NCI-H226 (cell line): ENCODE data around the gene NDUFAB1.
"Not testable (repeated sequence)": the region's sequence is repeated elsewhere in the genome, so short reads cannot be mapped to it uniquely, and the experiment has no call there.

Experiments used
- DNase-seq: peaks from one replicate; pipeline ENCODE4 v3.0.0-alpha.2; 2015

Gene NDUFAB1

GRCh38 chr16:23549938-23550337, 46.2 kb downstream of the NDUFAB1 start:
- DNase-seq, result no peak

GRCh38 chr16:23544436-23544835, 51.7 kb downstream of the NDUFAB1 start:
- DNase-seq, result no peak

- not testable (repeated sequence) for DNase-seq
Observed at GRCh38 chr16:23540817-23541178, 55.3 kb downstream of the NDUFAB1 start.

GRCh38 chr16:23539984-23540816, 55.9 kb downstream of the NDUFAB1 start:
- DNase-seq, result no peak

GRCh38 chr16:23538919-23539278, 57.2 kb downstream of the NDUFAB1 start:
- no peak for DNase-seq

DNA sequence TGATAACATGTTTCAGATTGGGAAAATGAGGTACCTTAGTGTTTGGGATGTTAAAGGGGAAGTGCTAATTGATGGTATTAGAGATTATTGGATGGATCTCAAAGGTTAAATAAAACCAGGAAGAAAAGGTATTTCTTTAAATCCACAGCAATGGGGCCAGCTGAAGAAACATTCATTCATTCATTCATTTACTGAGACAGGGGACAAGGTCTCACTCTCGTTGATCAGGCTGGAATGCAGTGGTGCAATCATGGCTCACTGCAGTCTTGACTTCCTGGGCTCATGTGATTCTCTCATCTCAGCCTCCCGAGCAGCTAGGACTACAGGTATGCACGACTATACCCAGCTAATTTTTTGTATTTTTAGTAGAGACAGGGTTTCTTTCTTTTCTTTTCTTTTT, 58.7 kb downstream of the NDUFAB1 start:
- no peak for DNase-seq

GRCh38 chr16:23535901-23536300, 60.2 kb downstream of the NDUFAB1 start:
- DNase-seq, result no peak

- DNase-seq, result no peak
Observed at GRCh38 chr16:23534868-23535860, 61.0 kb downstream of the NDUFAB1 start.

GRCh38 chr16:23532448-23532847, 63.7 kb downstream of the NDUFAB1 start:
- DNase-seq, result no peak
